Astrocyte (in vitro differentiated cells and primary cell): Measurements from ENCODE around the gene ASPHD2.

ENCODE experiments used
- EZH2 ChIP-seq: IDR thresholded peaks from 2 replicates; pipeline ENCODE4 v1.6.1; 2012; ENCODE audit warnings: mild to moderate bottlenecking, low read length, inconsistent platforms; ENCODE audit not compliant: insufficient read depth
- TF ChIP-seq, protein P1 (sequence below): IDR thresholded peaks from 2 replicates; pipeline ENCODE4 v1.5.1; 2011; ENCODE audit warnings: low read depth, mild to moderate bottlenecking, inconsistent platforms, low read length, moderate library complexity; ENCODE audit not compliant: insufficient read depth

DNA sequence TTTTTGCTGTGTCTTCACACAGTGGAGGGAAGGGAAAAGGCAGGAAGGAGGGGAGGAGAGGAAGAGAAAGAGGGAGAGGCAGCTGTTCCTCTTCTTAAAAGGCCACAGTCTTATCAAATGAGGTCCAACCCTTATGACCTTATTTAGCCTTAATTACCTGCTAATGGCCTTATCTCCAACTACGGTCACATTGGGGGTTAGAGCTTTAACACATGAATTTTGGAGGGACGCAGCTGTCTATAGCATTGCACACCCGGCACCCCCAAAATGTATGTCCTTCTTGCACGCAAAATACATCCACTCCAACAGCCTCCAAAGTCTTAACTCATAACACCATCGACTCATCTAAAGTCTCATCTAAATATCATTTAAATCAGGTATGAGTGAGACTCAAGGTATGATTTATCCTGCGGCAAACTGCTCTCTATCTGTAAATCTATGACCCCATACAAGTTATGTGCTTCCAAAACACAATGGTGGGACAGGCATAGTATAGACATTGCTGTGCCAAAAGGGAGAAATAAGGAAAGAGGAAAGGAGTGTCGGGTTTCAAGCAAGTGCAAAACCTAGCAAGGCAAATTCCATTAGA, 45.0 kb upstream of the ASPHD2 start:
- TF ChIP-seq, protein P1, sequence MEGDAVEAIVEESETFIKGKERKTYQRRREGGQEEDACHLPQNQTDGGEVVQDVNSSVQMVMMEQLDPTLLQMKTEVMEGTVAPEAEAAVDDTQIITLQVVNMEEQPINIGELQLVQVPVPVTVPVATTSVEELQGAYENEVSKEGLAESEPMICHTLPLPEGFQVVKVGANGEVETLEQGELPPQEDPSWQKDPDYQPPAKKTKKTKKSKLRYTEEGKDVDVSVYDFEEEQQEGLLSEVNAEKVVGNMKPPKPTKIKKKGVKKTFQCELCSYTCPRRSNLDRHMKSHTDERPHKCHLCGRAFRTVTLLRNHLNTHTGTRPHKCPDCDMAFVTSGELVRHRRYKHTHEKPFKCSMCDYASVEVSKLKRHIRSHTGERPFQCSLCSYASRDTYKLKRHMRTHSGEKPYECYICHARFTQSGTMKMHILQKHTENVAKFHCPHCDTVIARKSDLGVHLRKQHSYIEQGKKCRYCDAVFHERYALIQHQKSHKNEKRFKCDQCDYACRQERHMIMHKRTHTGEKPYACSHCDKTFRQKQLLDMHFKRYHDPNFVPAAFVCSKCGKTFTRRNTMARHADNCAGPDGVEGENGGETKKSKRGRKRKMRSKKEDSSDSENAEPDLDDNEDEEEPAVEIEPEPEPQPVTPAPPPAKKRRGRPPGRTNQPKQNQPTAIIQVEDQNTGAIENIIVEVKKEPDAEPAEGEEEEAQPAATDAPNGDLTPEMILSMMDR, result no peak
- no peak for TF ChIP-seq EZH2
